ENCODE data around the gene AATF. TPM values are rescaled to one million over a fixed set of nuclear protein-coding genes. Genes with fewer than 3 reads are reported as not detected.

The AATF gene
- total and polyA plus RNA-seq, 2 donors from 2014 or later, result 36.8 to 50.4 TPM

DNA sequence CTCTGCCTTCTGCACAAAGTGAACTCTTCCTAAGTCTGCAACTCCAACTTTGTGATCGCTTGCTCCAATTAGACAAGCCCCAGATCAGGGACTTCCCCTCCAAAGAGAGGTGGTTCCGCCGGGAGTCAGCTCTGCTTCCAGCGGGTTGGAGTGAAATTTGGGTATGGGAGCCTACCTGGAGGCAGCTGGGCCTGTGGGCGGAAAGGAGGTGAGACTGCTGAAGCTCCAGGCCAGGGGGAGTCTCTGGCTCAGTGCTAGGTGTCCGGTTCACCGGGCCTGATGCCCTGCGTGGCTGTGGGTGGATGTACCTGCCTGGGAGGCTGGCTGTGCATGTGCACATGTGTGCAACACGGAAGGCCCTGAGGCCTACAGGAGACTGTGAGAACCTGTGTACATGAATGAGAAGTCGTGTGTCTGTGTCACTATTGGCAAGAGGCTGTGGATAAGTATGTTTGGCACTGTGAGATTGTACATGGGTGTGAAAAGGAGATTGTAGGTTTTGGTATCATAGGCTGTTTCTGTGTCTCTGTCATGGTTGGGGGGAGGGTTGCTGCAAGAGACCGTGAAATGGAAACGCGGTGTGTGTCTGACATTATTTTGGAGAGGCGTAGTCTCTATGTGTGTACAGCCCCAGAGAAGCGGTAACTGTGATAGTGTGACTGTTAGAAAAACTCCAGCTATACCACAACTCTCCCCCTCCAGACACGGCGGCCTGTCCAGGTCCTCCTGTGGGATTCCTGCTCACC, 7.3 kb upstream of the AATF start:
- Histone ChIP-seq H3K27ac (ENCODE audit: low read depth in 2 of 2, low read length in 2 of 2) (peak overlapping the region; percentile 20 to 25), H3K27me3 (ENCODE audit: control insufficient read depth, insufficient read depth, low read length) (peaks cover 45% of the 10 kb centered on the region), H3K4me3 (ENCODE audit: low read length in 3 of 3) (peak overlapping the region; percentile 45 to 79 (median 64)), H3K4me1 (ENCODE audit: control insufficient read depth in 2 of 3, insufficient read depth in 2 of 3, low read depth in 1 of 3, low read length in 3 of 3) (peaks cover 0 to 5% (median 0%) of the 10 kb centered on the region in 3 donors), H3K9ac (ENCODE audit: low read length in 3 of 3) (peak overlapping the region in 2 of 3 donors; percentile 35 to 77), H3K9me3 (ENCODE audit: control insufficient read depth in 2 of 3, insufficient read depth in 1 of 3, low read length in 3 of 3) (no peaks in the 10 kb centered on the region), H3K36me3 (ENCODE audit: control insufficient read depth in 2 of 3, insufficient read depth in 3 of 3, low read length in 3 of 3) (no peaks in the 10 kb centered on the region)
- FAIRE-seq (no peak), DNase-seq (peak in 3 of 5 donors; percentile 21 to 41 (median 39))
- TF ChIP-seq, protein P1, sequence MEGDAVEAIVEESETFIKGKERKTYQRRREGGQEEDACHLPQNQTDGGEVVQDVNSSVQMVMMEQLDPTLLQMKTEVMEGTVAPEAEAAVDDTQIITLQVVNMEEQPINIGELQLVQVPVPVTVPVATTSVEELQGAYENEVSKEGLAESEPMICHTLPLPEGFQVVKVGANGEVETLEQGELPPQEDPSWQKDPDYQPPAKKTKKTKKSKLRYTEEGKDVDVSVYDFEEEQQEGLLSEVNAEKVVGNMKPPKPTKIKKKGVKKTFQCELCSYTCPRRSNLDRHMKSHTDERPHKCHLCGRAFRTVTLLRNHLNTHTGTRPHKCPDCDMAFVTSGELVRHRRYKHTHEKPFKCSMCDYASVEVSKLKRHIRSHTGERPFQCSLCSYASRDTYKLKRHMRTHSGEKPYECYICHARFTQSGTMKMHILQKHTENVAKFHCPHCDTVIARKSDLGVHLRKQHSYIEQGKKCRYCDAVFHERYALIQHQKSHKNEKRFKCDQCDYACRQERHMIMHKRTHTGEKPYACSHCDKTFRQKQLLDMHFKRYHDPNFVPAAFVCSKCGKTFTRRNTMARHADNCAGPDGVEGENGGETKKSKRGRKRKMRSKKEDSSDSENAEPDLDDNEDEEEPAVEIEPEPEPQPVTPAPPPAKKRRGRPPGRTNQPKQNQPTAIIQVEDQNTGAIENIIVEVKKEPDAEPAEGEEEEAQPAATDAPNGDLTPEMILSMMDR (IDR thresholded peaks at IDR 0.05; ENCODE audit: borderline replicate concordance, extremely low read depth, insufficient read depth), result no peak
- intact Hi-C loops (cut with DNase I), result no loop called here

DNA sequence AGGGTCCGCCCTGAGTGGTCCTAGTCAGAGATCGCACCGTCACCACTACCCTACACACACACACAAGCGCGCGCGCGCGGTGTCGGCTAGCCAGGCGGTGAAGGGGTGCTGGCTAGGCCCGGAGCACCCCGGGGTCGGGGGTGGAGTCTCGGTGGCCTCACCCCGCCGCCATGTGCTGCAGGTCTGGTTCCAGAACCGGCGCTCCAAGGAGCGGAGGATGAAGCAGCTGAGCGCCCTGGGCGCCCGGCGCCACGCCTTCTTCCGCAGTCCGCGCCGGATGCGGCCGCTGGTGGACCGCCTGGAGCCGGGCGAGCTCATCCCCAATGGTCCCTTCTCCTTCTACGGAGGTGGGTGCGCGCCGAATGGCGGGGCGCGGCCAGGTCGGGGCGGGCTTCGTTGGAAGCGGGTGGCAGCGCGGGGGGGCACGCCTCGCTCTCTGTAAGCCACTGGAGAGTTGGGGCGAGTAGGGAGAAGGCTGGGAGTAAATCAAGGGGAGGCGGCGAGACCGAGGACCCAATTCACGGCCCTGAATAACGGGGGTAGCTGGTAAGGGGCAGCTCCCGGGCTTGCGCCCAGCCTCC, 6.6 kb upstream of the AATF start:
- intact Hi-C loops (cut with DNase I), result no loop called here
- TF ChIP-seq, protein P1 (IDR thresholded peaks at IDR 0.05; ENCODE audit: borderline replicate concordance, extremely low read depth, insufficient read depth), result no peak
- Histone ChIP-seq H3K9ac (ENCODE audit: low read length in 3 of 3) (peak overlapping the region in 2 of 3 donors; percentile 35 to 77), H3K4me1 (ENCODE audit: control insufficient read depth in 2 of 3, insufficient read depth in 2 of 3, low read depth in 1 of 3, low read length in 3 of 3) (peaks cover 0 to 3% (median 0%) of the 10 kb centered on the region in 3 donors), H3K27me3 (ENCODE audit: control insufficient read depth, insufficient read depth, low read length) (peaks cover 49% of the 10 kb centered on the region), H3K4me3 (ENCODE audit: low read length in 3 of 3) (peak overlapping the region; percentile 45 to 79 (median 64)), H3K27ac (ENCODE audit: low read depth in 2 of 2, low read length in 2 of 2) (peak overlapping the region; percentile 2 to 54), H3K9me3 (ENCODE audit: control insufficient read depth in 2 of 3, insufficient read depth in 1 of 3, low read length in 3 of 3) (no peaks in the 10 kb centered on the region), H3K36me3 (ENCODE audit: control insufficient read depth in 2 of 3, insufficient read depth in 3 of 3, low read length in 3 of 3) (no peaks in the 10 kb centered on the region)
- DNase-seq (peak in 4 of 5 donors; percentile 25 to 69 (median 38)), FAIRE-seq (no peak)

DNA sequence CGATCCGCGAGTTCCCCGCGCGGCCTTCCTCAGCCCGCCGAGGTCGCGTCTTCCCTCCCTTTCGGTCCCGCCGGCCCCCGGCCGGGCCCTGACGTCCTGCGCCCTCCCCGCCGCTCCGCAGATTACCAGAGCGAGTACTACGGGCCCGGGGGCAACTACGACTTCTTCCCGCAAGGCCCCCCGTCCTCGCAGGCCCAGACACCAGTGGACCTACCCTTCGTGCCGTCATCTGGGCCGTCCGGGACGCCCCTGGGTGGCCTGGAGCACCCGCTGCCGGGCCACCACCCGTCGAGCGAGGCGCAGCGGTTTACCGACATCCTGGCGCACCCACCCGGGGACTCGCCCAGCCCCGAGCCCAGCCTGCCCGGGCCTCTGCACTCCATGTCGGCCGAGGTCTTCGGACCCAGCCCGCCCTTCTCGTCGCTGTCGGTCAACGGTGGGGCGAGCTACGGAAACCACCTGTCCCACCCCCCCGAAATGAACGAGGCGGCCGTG, 6.1 kb upstream of the AATF start:
- FAIRE-seq (no peak), DNase-seq (peak in 2 of 5 donors; percentile 48 to 73)
- H3K4me3 ChIP-seq (ENCODE audit: low read length in 3 of 3), result peak overlapping the region in 1 of 3 donors; percentile 45
- no peaks in the 10 kb centered on the region for H3K9me3 ChIP-seq (ENCODE audit: control insufficient read depth in 2 of 3, insufficient read depth in 1 of 3, low read length in 3 of 3)
- H3K9ac ChIP-seq (ENCODE audit: low read length in 3 of 3), result no peak overlapping the region
- H3K27ac ChIP-seq (ENCODE audit: low read depth in 2 of 2, low read length in 2 of 2), result peak overlapping the region in 1 of 2 donors; percentile 54
- intact Hi-C loops (cut with DNase I), result no loop called here
- H3K27me3 ChIP-seq (ENCODE audit: control insufficient read depth, insufficient read depth, low read length), result peaks cover 49% of the 10 kb centered on the region
- TF ChIP-seq, protein P1 (IDR thresholded peaks at IDR 0.05; ENCODE audit: borderline replicate concordance, extremely low read depth, insufficient read depth), result no peak
- peaks cover 0 to 4% (median under 1%) of the 10 kb centered on the region in 3 donors for H3K4me1 ChIP-seq (ENCODE audit: control insufficient read depth in 2 of 3, insufficient read depth in 2 of 3, low read depth in 1 of 3, low read length in 3 of 3)
- H3K36me3 ChIP-seq (ENCODE audit: control insufficient read depth in 2 of 3, insufficient read depth in 3 of 3, low read length in 3 of 3), result no peaks in the 10 kb centered on the region

Measured in kidney (tissue), 14 donors.